Renal cortex interstitium (tissue), 3 donors: ENCODE results near the gene H2AZ1. TPM values are rescaled to one million over a fixed set of nuclear protein-coding genes. Genes with fewer than 3 reads are reported as not detected.

Source experiments
- polyA plus RNA-seq, 3 donors: library from polyadenylated mRNA; unstranded; fragments of 120-200 nt; gene quantifications; one replicate each; pipeline ENCODE4 v1.2.1, GENCODE V29; 2013; ENCODE audit not compliant: insufficient read length in 3 of 3

The H2AZ1 gene
- polyA plus RNA-seq, 3 donors = 294 to 450 (median 443) TPM

Other genes starting within 250 kb of the H2AZ1 start
- 1 to 10 TPM in 1 of 3 donors, under 1 TPM in 2; 0.64 to 1.3 (median 0.83) TPM for gene DAPP1, start 133.4 kb downstream of the H2AZ1 start, polyA plus RNA-seq
- gene LAMTOR3, start 55.8 kb downstream of the H2AZ1 start, polyA plus RNA-seq = 100 to 1,000 TPM in 1 of 3 donors, 10 to 100 TPM in 2; 87.4 to 104 (median 88.7) TPM
- 10 to 100 TPM; 29.9 to 39.9 (median 39.3) TPM for gene DNAJB14, start 3.7 kb downstream of the H2AZ1 start, polyA plus RNA-seq
- gene DDIT4L, start 240.2 kb upstream of the H2AZ1 start, polyA plus RNA-seq = 1 to 10 TPM; 2.3 to 3.1 (median 2.4) TPM